Liver (tissue), 10 donors: ENCODE measurements around the gene ELK4. TPM values are rescaled to one million over a fixed set of nuclear protein-coding genes. Genes with fewer than 3 reads are reported as not detected.

Experiments
- DNase-seq: peaks from one replicate; pipeline ENCODE4 v3.0.0-alpha.2; 2017; ENCODE audit warnings: low spot score
- H3K27ac ChIP-seq, 2 donors: one replicate each; pipeline ENCODE4 v1.7.0; 2013; ENCODE audit warnings: inconsistent platforms in 2 of 2, low read length in 2 of 2, control low read depth in 1 of 2, low read depth in 1 of 2, mild to moderate bottlenecking in 1 of 2
- H3K27me3 ChIP-seq, 4 donors: one replicate each; pipeline versions ENCODE4 v1.6.1 to v1.7.0; 2013; ENCODE audit warnings: low read length in 3 of 4, inconsistent platforms in 1 of 4, mild to moderate bottlenecking in 1 of 4, moderate library complexity in 1 of 4; ENCODE audit not compliant: control insufficient read depth in 4 of 4, insufficient read depth in 4 of 4
- H3K36me3 ChIP-seq, 4 donors: one replicate each; pipeline versions ENCODE4 v1.6.1 to v1.7.0; 2013; ENCODE audit warnings: low read length in 3 of 4, mild to moderate bottlenecking in 3 of 4, low read depth in 1 of 4, moderate library complexity in 1 of 4; ENCODE audit not compliant: control insufficient read depth in 4 of 4, insufficient read depth in 3 of 4
- H3K4me1 ChIP-seq, 4 donors: one replicate each; pipeline versions ENCODE4 v1.6.1 to v1.7.0; 2013; ENCODE audit warnings: low read length in 3 of 4, mild to moderate bottlenecking in 3 of 4, moderate library complexity in 1 of 4; ENCODE audit not compliant: control insufficient read depth in 4 of 4, insufficient read depth in 4 of 4
- H3K4me3 ChIP-seq, 3 donors: one replicate each; pipeline versions ENCODE4 v1.6.1 to v1.7.0; 2013; ENCODE audit warnings: low read length in 3 of 3, control low read depth in 1 of 3, low read depth in 1 of 3, mild to moderate bottlenecking in 1 of 3
- H3K9ac ChIP-seq, 2 donors: one replicate each; pipeline ENCODE4 v1.7.0; 2013; ENCODE audit warnings: low read length in 2 of 2, mild to moderate bottlenecking in 2 of 2, moderate library complexity in 2 of 2, control low read depth in 1 of 2, low read depth in 1 of 2
- H3K9me3 ChIP-seq, 4 donors: one replicate each; pipeline versions ENCODE4 v1.6.1 to v1.7.0; 2013; ENCODE audit warnings: low read length in 3 of 4; ENCODE audit not compliant: control insufficient read depth in 4 of 4
- FOXA1 ChIP-seq: IDR thresholded peaks from 2 replicates; pipeline ENCODE4 v1.6.1; 2016; ENCODE audit warnings: antibody characterized with exemption
- FOXA2 ChIP-seq: IDR thresholded peaks from 2 replicates; pipeline ENCODE4 v1.6.1; 2016; ENCODE audit warnings: antibody characterized with exemption
- HNF4G ChIP-seq: IDR thresholded peaks from 2 replicates; pipeline ENCODE4 v1.6.1; 2016; ENCODE audit warnings: antibody characterized with exemption
- JUND ChIP-seq, 2 donors: IDR thresholded peaks; 2 replicates each; pipeline ENCODE4 v1.6.1; 2016; ENCODE audit warnings: antibody characterized with exemption in 2 of 2
- NR2F2 ChIP-seq: IDR thresholded peaks from 2 replicates; pipeline ENCODE4 v1.6.1; 2016; ENCODE audit warnings: antibody characterized with exemption
- RXRA ChIP-seq, 2 donors: IDR thresholded peaks; 2 replicates each; pipeline ENCODE4 v1.6.1; 2017 to 2018; ENCODE audit warnings: antibody characterized with exemption in 2 of 2, mild to moderate bottlenecking in 1 of 2
- YY1 ChIP-seq: IDR thresholded peaks from 2 replicates; pipeline ENCODE4 v1.6.1; 2016; ENCODE audit warnings: antibody characterized with exemption, mild to moderate bottlenecking
- WGBS: extraction: QIAGEN DNeasy Blood & Tissue Kit; methylation state at CpG from one replicate; pipeline ENCODE4 v1.1.7; 2013; 5-methylcytosine and 5-hydroxymethylcytosine counted together
- polyA plus RNA-seq, 2 donors: library from polyadenylated mRNA; stranded (reverse) in 1 of 2; unstranded in 1 of 2; fragments of 200-250 nt in 1 of 2; fragments of >200 nt in 1 of 2; fragmentation: Nextera tagmentation in 1 of 2; extraction: Ambion mirVana in 1 of 2; gene quantifications; one replicate each; pipeline versions ENCODE4 v1.2.1 to v1.2.3, GENCODE V29; 2013 to 2015
- small RNA-seq: library from RNA; depleted of rRNA; stranded (forward); fragments of <200 nt; gene quantifications from one replicate; pipeline ENCODE3, GENCODE V24; 2014
- total RNA-seq, 2 donors: library from RNA; depleted of rRNA; stranded (reverse); fragments of >200 nt; gene quantifications; one replicate each; pipeline ENCODE4 v1.2.3, GENCODE V29; 2014
- TF ChIP-seq, protein P1 (sequence below): IDR thresholded peaks from 2 replicates; pipeline ENCODE4 v1.6.1; 2016; ENCODE audit warnings: antibody characterized with exemption
- TF ChIP-seq, protein P2 (sequence below): IDR thresholded peaks from 2 replicates; pipeline ENCODE4 v1.6.1; 2016; ENCODE audit warnings: antibody characterized with exemption
- donor health status: healthy.
- donor health status: healthy.
- donor health status: healthy.
- donor health status: healthy.
- donor health status: healthy.

ELK4 gene
- total and polyA plus RNA-seq, 4 donors = 3.5 to 20.2 (median 6.9) TPM

DNA sequence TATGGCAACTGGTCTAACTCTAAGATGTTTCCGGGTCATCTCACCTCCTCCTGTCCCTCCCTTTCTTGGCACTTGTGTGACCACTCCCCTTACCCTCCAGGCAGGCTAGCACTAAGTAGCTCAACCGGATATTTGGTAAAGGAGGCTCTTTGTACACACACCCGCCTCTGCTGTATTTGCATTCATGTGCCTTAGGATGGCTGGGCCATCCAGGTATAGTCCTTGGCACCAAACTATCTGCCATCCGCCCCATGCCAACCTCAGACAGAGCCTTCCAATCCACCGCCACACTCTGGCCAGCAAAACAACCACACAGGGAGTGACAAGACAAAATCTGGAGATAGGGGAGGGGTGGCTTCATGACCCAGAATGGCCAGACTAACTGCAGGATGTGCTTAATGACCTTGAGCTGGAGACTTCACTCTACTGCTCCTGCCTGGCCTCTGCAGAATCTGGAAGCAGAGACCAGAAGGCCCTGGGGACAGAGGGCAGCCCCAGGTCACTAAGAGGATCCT, 67.8 kb downstream of the ELK4 start:
- H3K9ac ChIP-seq = no peak overlapping the region
- no peaks in the 10 kb centered on the region for H3K36me3 ChIP-seq
- 57% methylated on average over 5 of the region's 5 CpGs for WGBS
- H3K9me3 ChIP-seq = peaks cover 0 to 11% (median 7%) of the 10 kb centered on the region in 4 donors
- H3K4me1 ChIP-seq = peaks cover 0 to 4% (median under 1%) of the 10 kb centered on the region in 4 donors
- H3K27ac ChIP-seq = no peak overlapping the region
- DNase-seq = no peak
- peaks cover 0 to 8% (median 0%) of the 10 kb centered on the region in 4 donors for H3K27me3 ChIP-seq
- no peak overlapping the region for H3K4me3 ChIP-seq
- TF ChIP-seq NR2F2 = no peak
- TF ChIP-seq YY1 = no peak
- TF ChIP-seq FOXA1 = no peak
- TF ChIP-seq, protein P1, sequence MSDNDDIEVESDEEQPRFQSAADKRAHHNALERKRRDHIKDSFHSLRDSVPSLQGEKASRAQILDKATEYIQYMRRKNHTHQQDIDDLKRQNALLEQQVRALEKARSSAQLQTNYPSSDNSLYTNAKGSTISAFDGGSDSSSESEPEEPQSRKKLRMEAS = no peak
- no peak for TF ChIP-seq HNF4G
- TF ChIP-seq, protein P2, sequence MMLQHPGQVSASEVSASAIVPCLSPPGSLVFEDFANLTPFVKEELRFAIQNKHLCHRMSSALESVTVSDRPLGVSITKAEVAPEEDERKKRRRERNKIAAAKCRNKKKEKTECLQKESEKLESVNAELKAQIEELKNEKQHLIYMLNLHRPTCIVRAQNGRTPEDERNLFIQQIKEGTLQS = no peak
- no peak for TF ChIP-seq RXRA (IDR thresholded peaks at IDR 0.05)
- no peak for TF ChIP-seq FOXA2
- TF ChIP-seq JUND (IDR thresholded peaks at IDR 0.05) = no peak

DNA sequence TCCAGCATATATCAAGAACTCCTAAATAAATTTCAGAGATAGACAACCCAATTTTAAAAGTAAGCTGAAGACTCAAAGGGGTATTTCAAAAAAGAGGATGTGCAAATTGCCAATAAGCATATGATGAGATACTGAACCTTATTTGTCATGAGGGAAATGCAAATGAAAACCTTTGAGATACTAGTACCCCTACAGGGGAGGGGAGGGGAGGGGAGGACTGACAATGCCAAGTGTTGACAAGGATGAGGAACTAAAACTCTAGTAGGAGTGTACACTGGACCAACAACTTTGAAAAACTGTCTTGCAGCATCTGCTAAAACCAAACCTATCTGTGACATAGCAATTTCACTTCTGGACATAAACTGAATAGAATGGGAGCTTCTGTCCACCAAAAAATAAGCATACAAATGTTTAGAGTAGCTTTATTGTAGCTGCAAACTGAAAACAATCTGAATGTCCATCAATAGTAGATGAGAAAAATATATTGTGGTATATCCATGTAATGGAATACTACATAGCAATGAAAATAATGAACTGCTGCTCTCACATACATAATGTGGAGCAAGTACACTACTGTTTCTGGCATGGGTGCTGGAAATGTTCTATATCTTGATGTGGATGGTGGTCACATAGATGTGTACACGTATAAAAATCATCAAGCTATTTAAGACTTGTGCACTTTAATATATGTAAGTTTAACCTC, 70.2 kb downstream of the ELK4 start:
- WGBS = 89% methylated on average over 1 of the region's 1 CpG
- Histone ChIP-seq H3K4me1 (no peaks in the 10 kb centered on the region), H3K4me3 (no peak overlapping the region), H3K27ac (no peak overlapping the region), H3K9me3 (peaks cover 0 to 11% (median 7%) of the 10 kb centered on the region in 4 donors), H3K9ac (no peak overlapping the region), H3K27me3 (peaks cover 0 to 2% (median 0%) of the 10 kb centered on the region in 4 donors), H3K36me3 (no peaks in the 10 kb centered on the region)
- TF ChIP-seq RXRA (IDR thresholded peaks at IDR 0.05) = no peak
- TF ChIP-seq, protein P2 = no peak
- no peak for DNase-seq

Small RNA genes lying within 50 kb of the gene (small RNA-seq; reads per million reads assigned to genes)
- gene RNU2-19P (not detected), gene RNU6-418P (not detected)

Other genes with a start within 250 kb of the ELK4 start
- gene LEMD1, start 210.0 kb downstream of the ELK4 start, total RNA-seq = not detected
- not detected for gene LEMD1, start 210.0 kb downstream of the ELK4 start, polyA plus RNA-seq
- not detected for gene BLACAT1, start 176.0 kb downstream of the ELK4 start, total RNA-seq
- not detected for gene BLACAT1, start 176.0 kb downstream of the ELK4 start, polyA plus RNA-seq
- 1 to 10 TPM; 3.1 to 3.7 TPM for gene CDK18, start 127.3 kb downstream of the ELK4 start, total RNA-seq
- 1 to 10 TPM; 2.4 to 3.0 TPM for gene CDK18, start 127.3 kb downstream of the ELK4 start, polyA plus RNA-seq
- 1 to 10 TPM; 5.9 to 9.9 TPM for gene SLC45A3, start 48.5 kb upstream of the ELK4 start, total RNA-seq
- gene SLC45A3, start 48.5 kb upstream of the ELK4 start, polyA plus RNA-seq = 1 to 10 TPM; 5.3 to 5.6 TPM
- gene NUCKS1, start 118.2 kb upstream of the ELK4 start, total RNA-seq = 10 to 100 TPM; 48.9 to 86.1 TPM
- gene NUCKS1, start 118.2 kb upstream of the ELK4 start, polyA plus RNA-seq = 10 to 100 TPM; 27.0 to 36.4 TPM
- gene RAB29, start 143.5 kb upstream of the ELK4 start, total RNA-seq = 10 to 100 TPM; 11.0 to 25.0 TPM
- 10 to 100 TPM; 14.7 to 17.3 TPM for gene RAB29, start 143.5 kb upstream of the ELK4 start, polyA plus RNA-seq
- gene SLC41A1, start 181.2 kb upstream of the ELK4 start, total RNA-seq = 1 to 10 TPM; 5.5 to 9.1 TPM
- 1 to 10 TPM; 2.6 to 2.7 TPM for gene SLC41A1, start 181.2 kb upstream of the ELK4 start, polyA plus RNA-seq
- under 1 TPM; under 0.01 to 0.14 TPM for gene PM20D1, start 218.1 kb upstream of the ELK4 start, total RNA-seq
- gene PM20D1, start 218.1 kb upstream of the ELK4 start, polyA plus RNA-seq = under 1 TPM; 0.29 to 0.30 TPM